Fibroblast of lung (primary cell): ENCODE measurements around the gene WBP1L.

ENCODE experiments used
- CTCF ChIP-seq, 2 donors: IDR thresholded peaks in 1 of 2; conservative IDR thresholded peaks in 1 of 2; 1 replicate in 1 of 2; 2 replicates in 1 of 2; pipeline ENCODE4 v1.5.1; 2011 to 2012; ENCODE audit warnings: low read length in 2 of 2, control low read depth in 1 of 2, inconsistent platforms in 1 of 2, low read depth in 1 of 2, mild to moderate bottlenecking in 1 of 2
- EZH2 ChIP-seq: IDR thresholded peaks from 2 replicates; pipeline ENCODE4 v1.5.1; 2012; ENCODE audit warnings: low read length, control low read depth, mild to moderate bottlenecking; ENCODE audit errors: missing control alignments

- peak; percentile 83 to 87 for TF ChIP-seq CTCF (conservative IDR thresholded peaks at IDR 0.05 in 1 of 2, IDR thresholded peaks at IDR 0.05 in 1 of 2; ENCODE audit: low read depth in 1 of 2, low read length in 2 of 2)
- no peak for TF ChIP-seq EZH2
These were observed 91.3 kb downstream of the WBP1L start for GRCh38 chr10:102835007-102835482.
